SU-DHL-6 (cell line): ENCODE measurements around the gene CST3.

Experiments used
- H2AFZ ChIP-seq: fragments of 200-600 bp; sonication (generic); 2 replicates; pipeline ENCODE4 v1.6.1; 2014; ENCODE audit warnings: low read depth, mild to moderate bottlenecking, moderate library complexity, mixed read lengths, antibody characterized with exemption, low read length; ENCODE audit not compliant: severe bottlenecking
- H3F3A ChIP-seq: fragments of 200-600 bp; shearing (Covaris generic); 2 replicates; pipeline ENCODE4 v1.6.0; 2016; ENCODE audit warnings: antibody characterized with exemption, mild to moderate bottlenecking; ENCODE audit not compliant: insufficient read depth
- H3K27ac ChIP-seq: fragments of 200-600 bp; sonication (generic); 2 replicates; pipeline ENCODE4 v1.5.1; 2016; ENCODE audit warnings: low read depth, mild to moderate bottlenecking, low read length, moderate library complexity, mixed read lengths
- H3K27me3 ChIP-seq: fragments of 200-600 bp; sonication (generic), shearing (Covaris generic); 2 replicates; pipeline ENCODE4 v1.6.0; 2014; ENCODE audit warnings: mild to moderate bottlenecking, low read length
- H3K36me3 ChIP-seq: fragments of 200-600 bp; sonication (generic); 2 replicates; pipeline ENCODE4 v1.6.1; 2014; ENCODE audit warnings: mild to moderate bottlenecking, low read length, mixed read lengths
- H3K4me2 ChIP-seq: fragments of 300-600, 200-600 bp; shearing (Covaris generic), sonication (generic); 2 replicates; pipeline ENCODE4 v1.6.0; 2014; ENCODE audit warnings: low read length, low read depth, mild to moderate bottlenecking; ENCODE audit not compliant: poor library complexity, severe bottlenecking
- H3K4me3 ChIP-seq: fragments of 200-600 bp; sonication (generic); 2 replicates; pipeline ENCODE4 v1.5.1; 2014; ENCODE audit warnings: antibody characterized with exemption, low read length, mild to moderate bottlenecking, mixed read lengths; ENCODE audit not compliant: insufficient read depth, poor library complexity, severe bottlenecking
- H3K79me2 ChIP-seq: fragments of 200-600 bp; sonication (generic); 2 replicates; pipeline ENCODE4 v1.6.1; 2014; ENCODE audit warnings: mild to moderate bottlenecking, low read length, moderate library complexity; ENCODE audit not compliant: insufficient read depth
- H3K9ac ChIP-seq: fragments of 200-600 bp; sonication (generic); 2 replicates; pipeline ENCODE4 v1.7.0; 2014; ENCODE audit warnings: mild to moderate bottlenecking, low read length
- H3K9me2 ChIP-seq: fragments of 200-600 bp; sonication (generic); replicated peaks from 2 replicates; pipeline ENCODE4 v1.6.1; 2014; ENCODE audit warnings: low read length; ENCODE audit not compliant: insufficient read depth
- H3K9me3 ChIP-seq: fragments of 200-600 bp; sonication (generic); 2 replicates; pipeline ENCODE4 v1.6.1; 2014; ENCODE audit warnings: low read length, mixed read lengths; ENCODE audit not compliant: insufficient read depth
- H4K20me1 ChIP-seq: fragments of 200-600 bp; sonication (generic); 2 replicates; pipeline ENCODE4 v1.6.1; 2014; ENCODE audit warnings: low read depth, mild to moderate bottlenecking, antibody characterized with exemption, low read length, moderate library complexity, mixed read lengths
- EZH2phosphoT487 ChIP-seq: fragments of 200-600 bp; sonication (generic), shearing (Covaris generic); conservative IDR thresholded peaks from 2 replicates; pipeline ENCODE4 v1.6.1; 2018; ENCODE audit warnings: mild to moderate bottlenecking, antibody characterized with exemption, low read length, moderate library complexity, mixed read lengths
- TF ChIP-seq, protein P1 (sequence below): fragments of 200-600 bp; sonication (generic); IDR thresholded peaks from one replicate; pipeline ENCODE4 v1.5.1; 2017; ENCODE audit warnings: antibody characterized with exemption, mild to moderate bottlenecking, low read length, moderate library complexity; ENCODE audit not compliant: insufficient read depth, poor library complexity, severe bottlenecking

CST3 gene

GRCh38 chr20:23598481-23598880, 39.3 kb downstream of the CST3 start:
- no peaks in the 10 kb centered on the region for H3F3A ChIP-seq
- H3K36me3 ChIP-seq: no peaks in the 10 kb centered on the region
- no peaks in the 10 kb centered on the region for H3K9me3 ChIP-seq
- no peaks in the 10 kb centered on the region for H4K20me1 ChIP-seq
- no peak overlapping the region for H2AFZ ChIP-seq
- H3K79me2 ChIP-seq: no peaks in the 10 kb centered on the region
- no peaks in the 10 kb centered on the region for H3K9me2 ChIP-seq
- H3K4me3 ChIP-seq: no peak overlapping the region
- H3K27me3 ChIP-seq: no peaks in the 10 kb centered on the region
- TF ChIP-seq, protein P1, sequence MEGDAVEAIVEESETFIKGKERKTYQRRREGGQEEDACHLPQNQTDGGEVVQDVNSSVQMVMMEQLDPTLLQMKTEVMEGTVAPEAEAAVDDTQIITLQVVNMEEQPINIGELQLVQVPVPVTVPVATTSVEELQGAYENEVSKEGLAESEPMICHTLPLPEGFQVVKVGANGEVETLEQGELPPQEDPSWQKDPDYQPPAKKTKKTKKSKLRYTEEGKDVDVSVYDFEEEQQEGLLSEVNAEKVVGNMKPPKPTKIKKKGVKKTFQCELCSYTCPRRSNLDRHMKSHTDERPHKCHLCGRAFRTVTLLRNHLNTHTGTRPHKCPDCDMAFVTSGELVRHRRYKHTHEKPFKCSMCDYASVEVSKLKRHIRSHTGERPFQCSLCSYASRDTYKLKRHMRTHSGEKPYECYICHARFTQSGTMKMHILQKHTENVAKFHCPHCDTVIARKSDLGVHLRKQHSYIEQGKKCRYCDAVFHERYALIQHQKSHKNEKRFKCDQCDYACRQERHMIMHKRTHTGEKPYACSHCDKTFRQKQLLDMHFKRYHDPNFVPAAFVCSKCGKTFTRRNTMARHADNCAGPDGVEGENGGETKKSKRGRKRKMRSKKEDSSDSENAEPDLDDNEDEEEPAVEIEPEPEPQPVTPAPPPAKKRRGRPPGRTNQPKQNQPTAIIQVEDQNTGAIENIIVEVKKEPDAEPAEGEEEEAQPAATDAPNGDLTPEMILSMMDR: no peak
- no peak for TF ChIP-seq EZH2phosphoT487
- H3K9ac ChIP-seq: no peak overlapping the region
- no peak overlapping the region for H3K4me2 ChIP-seq
- no peak overlapping the region for H3K27ac ChIP-seq

DNA sequence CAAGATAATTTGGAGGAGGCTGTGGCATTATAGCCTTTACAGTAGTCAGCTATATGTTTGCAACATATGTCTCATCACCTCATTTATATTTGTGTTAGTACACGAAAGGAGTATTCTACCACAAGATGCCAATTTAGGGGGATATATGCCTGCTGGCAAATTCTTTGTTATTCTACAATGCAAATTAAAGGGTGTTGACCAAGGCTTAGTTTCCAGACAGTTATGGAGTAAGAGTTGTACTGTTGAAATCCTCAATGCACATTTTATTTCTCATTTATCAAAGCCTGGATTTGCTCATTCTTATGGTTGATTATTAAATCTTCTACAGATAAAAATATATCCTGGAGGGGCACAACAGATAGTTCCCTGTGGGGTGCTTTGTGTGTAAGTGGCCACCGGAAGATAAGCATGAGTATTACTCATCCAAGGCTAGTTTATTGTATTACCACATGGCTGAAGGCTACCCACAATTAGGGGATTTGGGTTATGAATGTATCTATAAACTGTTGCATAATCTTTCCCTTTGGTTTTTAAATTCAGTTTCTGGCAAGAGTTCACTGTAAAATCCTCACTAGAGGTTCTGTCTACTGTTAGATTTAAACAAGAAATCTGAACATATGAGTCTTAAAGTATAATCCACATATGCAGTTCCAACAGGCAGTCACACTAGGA, 41.0 kb downstream of the CST3 start:
- no peak overlapping the region for H3K27ac ChIP-seq
- H3F3A ChIP-seq: no peaks in the 10 kb centered on the region
- TF ChIP-seq EZH2phosphoT487: no peak
- TF ChIP-seq, protein P1: no peak
- no peaks in the 10 kb centered on the region for H3K27me3 ChIP-seq
- no peaks in the 10 kb centered on the region for H3K9me3 ChIP-seq
- no peak overlapping the region for H3K4me2 ChIP-seq
- no peak overlapping the region for H2AFZ ChIP-seq
- H3K79me2 ChIP-seq: no peaks in the 10 kb centered on the region
- H4K20me1 ChIP-seq: no peaks in the 10 kb centered on the region
- H3K9ac ChIP-seq: no peak overlapping the region
- H3K9me2 ChIP-seq: no peaks in the 10 kb centered on the region
- no peak overlapping the region for H3K4me3 ChIP-seq
- no peaks in the 10 kb centered on the region for H3K36me3 ChIP-seq

- no peaks in the 10 kb centered on the region for H3K27me3 ChIP-seq
- no peak overlapping the region for H3K4me2 ChIP-seq
- H3F3A ChIP-seq: no peaks in the 10 kb centered on the region
- H3K9ac ChIP-seq: no peak overlapping the region
- no peaks in the 10 kb centered on the region for H3K36me3 ChIP-seq
- H4K20me1 ChIP-seq: no peaks in the 10 kb centered on the region
- H3K27ac ChIP-seq: no peak overlapping the region
- H3K79me2 ChIP-seq: no peaks in the 10 kb centered on the region
- no peak overlapping the region for H2AFZ ChIP-seq
- TF ChIP-seq EZH2phosphoT487: no peak
- TF ChIP-seq, protein P1: no peak
- H3K4me3 ChIP-seq: no peak overlapping the region
- H3K9me3 ChIP-seq: no peaks in the 10 kb centered on the region
- H3K9me2 ChIP-seq: no peaks in the 10 kb centered on the region
Observed at GRCh38 chr20:23595941-23596340, 41.8 kb downstream of the CST3 start.
